SK-N-SH (cell line): ENCODE results near the gene SFT2D1. TPM values are rescaled to one million over a fixed set of nuclear protein-coding genes. Genes with fewer than 3 reads are reported as not detected.

Experiments
- CTCF ChIA-PET: fragments of 300-600, 350-600 bp; formaldehyde crosslinking; extraction: SDS; loops from one replicate; lab custom pipeline; 2021; lab: Yijun Ruan, JAX
- POLR2A ChIA-PET: fragments of 350-600 bp; sonication (Branson Sonifier 250); formaldehyde crosslinking; extraction: SDS; loops from one replicate; lab custom pipeline; 2020; ENCODE audit warnings: antibody characterized with exemption, inconsistent platforms; lab: Yijun Ruan, JAX
- DNase-seq: peaks from one replicate; pipeline ENCODE4 v3.0.0; 2012
- H2AFZ ChIP-seq: fragments of 200-600 bp; sonication (generic); 2 replicates; pipeline ENCODE4 v1.8.1; 2016; ENCODE audit warnings: antibody characterized with exemption, mild to moderate bottlenecking, low read depth
- H3F3A ChIP-seq: fragments of 200-600 bp; sonication (generic); replicated peaks from 2 replicates; pipeline ENCODE3; 2016; ENCODE audit warnings: antibody characterized with exemption, mild to moderate bottlenecking; ENCODE audit not compliant: insufficient read depth
- H3K27ac ChIP-seq, 2 experiments: fragments of 200-500 bp in 1 of 2; fragments of 200-600 bp in 1 of 2; sonication (Bioruptor generic) in 1 of 2; sonication (generic), shearing (Covaris generic) in 1 of 2; 2 replicates each; pipeline versions ENCODE4 v1.5.1 to v1.6.1; 2014 to 2016; ENCODE audit warnings: low read depth in 2 of 2, inconsistent platforms in 1 of 2, low read length in 1 of 2, mild to moderate bottlenecking in 1 of 2, mixed read lengths in 1 of 2
- H3K27me3 ChIP-seq: fragments of 200-600 bp; sonication (generic), shearing (Covaris generic); 2 replicates; pipeline ENCODE4 v1.6.1; 2016; ENCODE audit warnings: mixed run types; ENCODE audit not compliant: insufficient read depth
- H3K36me3 ChIP-seq, 2 experiments: fragments of 200-500 bp in 1 of 2; fragments of 200-600 bp in 1 of 2; sonication (Bioruptor generic) in 1 of 2; sonication (generic) in 1 of 2; replicated peaks in 1 of 2; 2 replicates each; pipeline versions ENCODE3 to v1.5.1; 2014 to 2016; ENCODE audit warnings: low read length in 1 of 2, mild to moderate bottlenecking in 1 of 2; ENCODE audit not compliant: insufficient read depth in 2 of 2, control insufficient read depth in 1 of 2
- H3K4me1 ChIP-seq, 2 experiments: fragments of 200-500 bp in 1 of 2; fragments of 200-600 bp in 1 of 2; sonication (Bioruptor generic) in 1 of 2; sonication (generic), shearing (Covaris generic) in 1 of 2; 2 replicates each; pipeline versions ENCODE4 v1.5.1 to v1.6.1; 2014 to 2016; ENCODE audit warnings: low read depth in 1 of 2, low read length in 1 of 2, mixed run types in 1 of 2; ENCODE audit not compliant: insufficient read depth in 2 of 2, control insufficient read depth in 1 of 2
- H3K4me2 ChIP-seq: fragments of 200-600 bp; sonication (generic), shearing (Covaris generic); 2 replicates; pipeline ENCODE4 v1.6.1; 2017; ENCODE audit warnings: mixed run types
- H3K4me3 ChIP-seq, 2 experiments: fragments of 200-500 bp in 1 of 2; fragments of 200-600 bp in 1 of 2; sonication (Bioruptor generic) in 1 of 2; sonication (generic), shearing (Covaris generic) in 1 of 2; 2 replicates each; pipeline versions ENCODE4 v1.5.1 to v1.8.1; 2014 to 2016; ENCODE audit warnings: low read depth in 2 of 2, inconsistent platforms in 1 of 2, low read length in 1 of 2, mild to moderate bottlenecking in 1 of 2, mixed read lengths in 1 of 2, moderate library complexity in 1 of 2
- H3K79me2 ChIP-seq: fragments of 200-600 bp; sonication (generic); 2 replicates; pipeline ENCODE4 v1.8.1; 2017; ENCODE audit warnings: mild to moderate bottlenecking; ENCODE audit not compliant: insufficient read depth
- H3K9ac ChIP-seq: fragments of 200-600 bp; sonication (generic); 2 replicates; pipeline ENCODE4 v1.6.1; 2017; ENCODE audit warnings: mixed run types
- H3K9me2 ChIP-seq: fragments of 200-600 bp; sonication (generic); 2 replicates; pipeline ENCODE4 v1.6.1; 2017; ENCODE audit warnings: mixed run types
- H3K9me3 ChIP-seq: fragments of 200-600 bp; sonication (generic); 2 replicates; pipeline ENCODE4 v1.6.1; 2017; ENCODE audit warnings: mixed run types, mild to moderate bottlenecking, moderate library complexity
- H4K20me1 ChIP-seq: fragments of 200-600 bp; sonication (generic); 2 replicates; pipeline ENCODE4 v1.6.1; 2017; ENCODE audit warnings: mild to moderate bottlenecking, mixed run types; ENCODE audit not compliant: insufficient read depth
- FOXJ3 ChIP-seq: sonication (generic); formaldehyde crosslinking; IDR thresholded peaks from 2 replicates; pipeline ENCODE4 v1.5.1; 2020; ENCODE audit warnings: mild to moderate bottlenecking, missing genetic modification reagents
- JUND ChIP-seq: IDR thresholded peaks from 2 replicates; pipeline ENCODE4 v1.4.0; 2012
- WGBS: methylation state at CpG from one replicate; pipeline ENCODE4 v1.1.6; 2017; ENCODE audit warnings: low lambda C conversion rate; 5-methylcytosine and 5-hydroxymethylcytosine counted together
- polyA plus RNA-seq, 3 experiments: library from polyadenylated mRNA; depleted of rRNA; stranded (reverse); fragments of >200 nt; gene quantifications; 2 replicates each; pipeline ENCODE4 v1.2.3, GENCODE V29; 2012

Gene SFT2D1
- polyA plus RNA-seq, 1 of the 3 experiments (the other 2 are of a cell fraction), result 131 TPM

DNA sequence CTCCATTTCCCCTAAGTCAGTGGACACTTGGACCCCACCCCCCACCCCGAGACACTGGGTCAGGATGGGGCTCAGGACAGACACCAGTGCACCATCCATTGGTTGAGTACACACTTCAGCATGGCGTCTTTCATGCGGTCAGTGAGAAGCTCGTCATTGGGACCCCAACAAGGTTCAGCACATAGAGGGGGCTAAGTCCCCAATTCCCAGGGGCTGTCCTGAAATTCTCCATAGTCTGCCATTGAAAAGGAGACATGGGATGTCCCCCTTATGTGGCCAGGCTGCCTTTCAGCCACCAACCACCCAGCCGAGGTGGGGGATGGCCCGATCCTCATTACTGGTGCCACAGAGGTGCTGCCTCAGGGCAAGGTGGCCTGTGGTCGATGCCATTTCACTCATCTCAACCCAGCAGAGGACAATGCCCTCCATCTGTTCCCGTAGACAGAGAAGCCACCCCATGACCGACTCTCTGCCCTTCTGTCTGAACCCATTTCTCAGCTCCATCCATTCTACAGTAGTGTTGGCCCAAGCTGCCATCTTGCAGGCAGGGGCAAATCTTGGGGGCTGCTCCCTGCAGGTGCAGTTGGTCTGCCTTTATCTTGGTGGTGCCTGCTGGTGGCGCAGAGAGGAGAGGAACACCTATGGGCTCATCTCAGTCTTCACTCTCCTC is 71.5 kb downstream of the SFT2D1 start:
- H3K4me3 ChIP-seq, result no peak overlapping the region
- no peaks in the 10 kb centered on the region for H3K9me3 ChIP-seq
- H3K4me1 ChIP-seq, result no peaks in the 10 kb centered on the region; a peak in 1 of 4 replicates
- ChIA-PET CTCF (interaction anchor here (1.4 to 1.6 kb wide), 4 partner anchors 12 to 130 kb away, joined by 3 to 7 read pairs (median 3); no protein-coding TSS in a partner anchor), POLR2A (no interaction called here)
- peaks cover 13% of the 10 kb centered on the region; the same call in 1 of the 2 replicates for H3K27me3 ChIP-seq
- H2AFZ ChIP-seq, result no peak overlapping the region
- WGBS, result 21% methylated on average over 7 of the region's 10 CpGs
- H4K20me1 ChIP-seq, result no peaks in the 10 kb centered on the region
- H3K9ac ChIP-seq, result no peak overlapping the region
- DNase-seq, result no peak
- no peaks in the 10 kb centered on the region for H3K79me2 ChIP-seq
- TF ChIP-seq FOXJ3 (CRISPR knock-in tag) (no peak), JUND (no peak)
- no peaks in the 10 kb centered on the region for H3K9me2 ChIP-seq
- H3K36me3 ChIP-seq, result no peaks in the 10 kb centered on the region
- H3F3A ChIP-seq, result no peaks in the 10 kb centered on the region
- no peak overlapping the region for H3K4me2 ChIP-seq
- H3K27ac ChIP-seq, result no peak overlapping the region

Other genes starting within 250 kb of the SFT2D1 start
- gene TBXT, start 174.7 kb downstream of the SFT2D1 start, polyA plus RNA-seq (2012; rRNA removed), result not detected in 2 replicates
- gene PRR18, start 34.2 kb downstream of the SFT2D1 start, polyA plus RNA-seq (2012; rRNA removed), result 0.02 TPM in 1 of 2 replicates, not detected in the other
- 13.6 and 13.7 TPM in 2 replicates for gene MPC1, start 40.4 kb upstream of the SFT2D1 start, polyA plus RNA-seq (2012; rRNA removed)
- gene RAMACL, start 244.1 kb upstream of the SFT2D1 start, polyA plus RNA-seq (2012; rRNA removed), result 0.10 and 0.39 TPM in 2 replicates